HG02981 (cell line): ENCODE data around the gene TRUB1.
A peak's percentile ranks its signal among the peaks of the same experiment; 100 is the strongest.

Source experiments
- ATAC-seq: cut with Tn5 transposase; IDR thresholded peaks from one replicate; pipeline ENCODE4 v1.9.1; 2021; ENCODE audit warnings: mild to moderate bottlenecking, moderate library complexity; ENCODE audit not compliant: unreplicated experiment

The TRUB1 gene

DNA sequence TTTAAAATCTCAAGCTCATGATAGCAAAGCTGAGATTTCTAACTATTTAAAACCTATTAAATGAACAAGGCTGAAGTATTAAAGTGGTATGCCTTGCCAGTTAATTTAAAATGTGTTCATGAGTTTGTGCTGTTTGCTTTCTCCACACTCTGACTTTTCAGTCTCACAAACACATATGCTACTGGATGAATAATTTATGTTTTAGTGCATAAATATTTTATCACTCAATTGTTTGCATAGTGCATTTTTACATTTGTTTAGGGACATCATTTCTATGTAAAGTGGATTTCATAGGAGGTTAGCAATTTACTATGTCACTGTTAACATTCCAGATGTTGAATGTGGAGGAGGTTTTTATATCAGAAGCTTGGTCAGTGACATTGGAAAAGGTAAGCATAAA, 36.0 kb downstream of the TRUB1 start:
- ATAC-seq = no peak

DNA sequence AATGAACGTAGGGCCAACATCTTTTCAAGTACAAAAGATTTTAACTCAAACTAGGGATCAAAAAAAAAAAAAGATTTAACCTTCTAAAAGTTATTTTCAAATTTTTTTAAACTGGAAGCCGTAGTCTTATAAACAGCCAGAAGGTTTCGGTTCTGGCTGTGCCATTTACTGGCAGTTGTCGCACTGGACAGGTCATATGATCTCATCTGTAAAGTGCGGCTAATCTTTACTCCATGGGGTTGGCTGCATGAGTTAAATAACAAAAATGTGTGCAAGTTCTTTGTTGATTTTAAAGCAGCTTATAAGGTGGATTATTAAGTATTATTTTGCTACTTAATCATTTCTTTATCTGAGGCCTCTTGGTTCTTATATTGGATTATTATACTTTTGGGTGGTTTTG, 36.6 kb downstream of the TRUB1 start:
- ATAC-seq = no peak

DNA sequence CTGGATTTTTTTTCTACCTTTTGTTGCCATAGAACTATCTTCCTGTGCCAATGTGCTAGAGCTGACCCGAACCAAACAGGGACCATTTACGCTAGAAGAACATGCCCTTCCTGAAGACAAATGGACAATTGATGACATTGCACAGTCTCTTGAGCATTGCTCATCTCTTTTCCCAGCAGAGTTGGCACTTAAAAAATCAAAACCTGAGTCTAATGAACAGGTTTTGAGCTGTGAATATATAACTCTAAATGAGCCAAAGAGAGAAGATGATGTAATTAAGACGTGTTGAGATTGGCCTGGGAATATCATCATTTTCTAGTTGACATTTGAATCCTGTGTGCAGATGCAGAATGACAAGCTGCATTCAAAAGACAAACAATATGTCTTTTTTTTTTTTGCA, 37.1 kb downstream of the TRUB1 start:
- ATAC-seq = no peak

DNA sequence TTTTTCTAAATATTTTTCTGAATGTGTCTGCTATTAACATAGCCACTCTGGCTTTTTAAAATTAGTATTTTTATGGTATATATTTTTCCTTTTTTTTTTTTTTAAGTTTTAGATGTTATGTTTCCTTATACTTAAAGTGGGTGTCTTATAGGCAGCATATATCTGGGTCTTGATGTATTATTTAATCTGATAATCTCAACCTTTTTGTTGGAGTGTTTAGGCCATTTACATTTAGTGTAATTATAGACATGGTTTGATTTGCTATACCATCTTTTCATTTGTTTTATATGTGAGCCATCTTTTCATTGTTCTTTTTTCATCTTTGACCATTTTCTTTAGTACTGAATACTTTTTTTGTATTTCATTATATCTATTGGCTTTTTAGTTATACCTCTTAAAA, 45.0 kb downstream of the TRUB1 start:
- ATAC-seq = no peak

DNA sequence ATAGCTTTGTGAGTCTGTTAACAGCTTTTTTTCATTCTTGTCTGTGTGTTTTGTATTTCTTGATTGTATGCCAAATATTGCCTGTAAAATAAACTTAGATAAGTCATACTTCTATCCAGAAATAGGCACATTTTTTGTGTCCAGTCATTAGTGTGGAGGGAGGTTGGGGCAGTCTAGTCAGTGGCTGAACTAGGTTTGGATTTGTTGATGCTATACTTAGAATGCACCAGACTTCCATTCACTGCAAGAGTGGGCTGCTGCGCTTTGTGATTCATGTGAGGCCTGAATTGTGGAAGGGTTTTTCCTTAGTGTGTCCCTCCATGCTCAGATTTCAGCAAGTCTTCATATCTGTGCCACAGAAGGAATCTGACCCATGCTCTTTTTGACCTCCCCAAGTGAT, 50.0 kb downstream of the TRUB1 start:
- ATAC-seq = no peak

GRCh38 chr10:114990586-114990985, 52.6 kb downstream of the TRUB1 start:
- ATAC-seq = no peak

GRCh38 chr10:114990991-114991390, 53.0 kb downstream of the TRUB1 start:
- no peak for ATAC-seq

DNA sequence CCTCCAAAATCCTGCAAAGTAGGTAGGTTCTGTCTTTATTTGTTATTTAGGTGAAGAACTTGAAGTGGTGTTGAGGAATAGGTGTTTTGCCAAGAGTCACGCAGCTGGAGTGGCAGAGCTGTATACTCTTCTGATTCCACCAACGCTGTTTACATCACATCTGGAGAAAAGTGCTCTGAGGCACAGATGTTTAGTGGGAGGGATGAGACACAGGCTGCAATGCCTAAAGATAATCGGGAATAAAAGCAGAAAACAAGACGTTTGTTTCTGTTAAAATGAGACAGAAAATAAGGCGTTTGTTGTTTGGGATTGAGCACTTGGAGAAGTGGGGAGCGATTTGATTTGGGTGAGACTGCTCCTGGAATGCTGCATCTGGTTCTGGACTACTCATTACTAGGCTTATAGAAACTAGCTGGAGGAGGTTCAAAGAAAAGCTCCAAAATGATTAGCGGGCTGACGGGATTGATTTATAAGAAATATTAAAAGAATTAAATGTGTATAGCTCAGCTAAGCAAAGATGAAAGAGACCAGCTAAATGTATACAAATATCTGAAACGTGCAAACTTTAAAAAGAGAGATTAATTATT, 54.3 kb downstream of the TRUB1 start:
- no peak for ATAC-seq

DNA sequence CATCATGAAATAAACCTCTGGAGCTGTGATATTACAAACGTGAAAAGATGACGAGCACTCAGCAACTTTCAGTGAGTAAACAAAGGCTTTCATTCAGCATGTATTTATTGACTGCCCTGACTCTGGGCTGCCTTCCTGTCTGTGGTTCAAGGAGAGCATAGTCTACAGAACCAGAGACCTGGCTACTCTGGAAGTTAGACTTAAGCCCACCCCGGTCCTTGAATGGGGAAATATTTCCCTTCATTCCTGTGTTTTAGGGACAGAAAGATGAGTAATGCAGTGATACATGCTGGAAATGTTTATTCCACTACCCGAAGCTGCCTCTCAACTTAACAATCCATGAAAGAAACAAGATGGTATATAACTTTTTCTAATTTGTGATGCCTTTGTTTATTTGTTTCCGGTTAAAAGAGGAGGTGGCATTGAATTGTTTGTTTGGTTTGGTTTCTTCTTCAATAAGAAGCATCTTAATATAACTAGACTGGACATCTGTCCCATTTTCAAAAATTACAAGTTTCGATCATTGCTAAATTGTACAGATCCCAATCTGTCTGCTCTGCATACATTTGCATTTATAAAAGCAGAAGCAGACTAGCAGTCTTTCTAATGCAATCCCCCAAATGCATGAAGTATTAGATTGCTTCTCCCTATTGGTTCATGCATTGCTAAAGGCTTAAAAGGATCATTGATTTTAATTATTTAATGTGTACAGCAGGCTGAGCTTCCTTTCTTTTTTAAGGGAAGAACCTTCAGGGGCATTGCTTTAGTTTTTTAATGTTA, 57.7 kb downstream of the TRUB1 start:
- ATAC-seq = no peak

- no peak for ATAC-seq
Observed at GRCh38 chr10:114996542-114996941, 58.5 kb downstream of the TRUB1 start.

GRCh38 chr10:114998993-114999392, 61.0 kb downstream of the TRUB1 start:
- no peak for ATAC-seq

- peak; percentile 77 for ATAC-seq
Observed at GRCh38 chr10:115001506-115002381, 63.7 kb downstream of the TRUB1 start.

GRCh38 chr10:115003396-115003795, 65.4 kb downstream of the TRUB1 start:
- ATAC-seq = no peak

DNA sequence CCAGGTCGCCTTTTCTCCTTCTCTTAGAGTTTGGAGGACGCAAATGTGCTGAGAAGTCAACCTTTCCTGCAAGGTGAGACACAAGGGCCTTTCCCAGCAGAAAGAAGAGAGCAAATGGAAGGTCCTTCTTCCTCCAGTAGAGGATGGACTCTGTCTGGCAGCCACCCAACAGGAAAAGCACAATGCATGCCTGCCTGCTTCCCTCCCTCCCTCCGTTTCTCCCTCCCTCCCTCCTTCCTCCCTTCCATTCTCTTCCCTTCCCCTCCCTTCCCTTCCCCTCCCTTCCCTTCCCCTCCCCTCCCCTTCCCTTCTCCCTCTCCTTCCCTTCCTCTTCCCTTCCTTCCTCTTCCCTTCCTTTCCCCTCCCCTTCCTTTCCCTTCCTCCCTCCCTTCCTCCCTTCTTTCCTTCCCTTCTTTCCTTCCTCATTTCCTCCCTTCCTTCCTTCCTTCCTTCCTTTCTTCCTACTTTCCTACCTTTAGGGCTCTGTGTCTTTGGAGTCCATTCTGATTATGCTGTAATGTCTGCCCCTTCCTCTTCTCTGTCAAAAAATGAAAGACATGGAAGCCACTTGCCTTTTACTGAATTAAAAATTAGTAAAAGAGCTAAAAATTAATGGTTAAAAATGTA, 66.4 kb downstream of the TRUB1 start:
- ATAC-seq = no peak

DNA sequence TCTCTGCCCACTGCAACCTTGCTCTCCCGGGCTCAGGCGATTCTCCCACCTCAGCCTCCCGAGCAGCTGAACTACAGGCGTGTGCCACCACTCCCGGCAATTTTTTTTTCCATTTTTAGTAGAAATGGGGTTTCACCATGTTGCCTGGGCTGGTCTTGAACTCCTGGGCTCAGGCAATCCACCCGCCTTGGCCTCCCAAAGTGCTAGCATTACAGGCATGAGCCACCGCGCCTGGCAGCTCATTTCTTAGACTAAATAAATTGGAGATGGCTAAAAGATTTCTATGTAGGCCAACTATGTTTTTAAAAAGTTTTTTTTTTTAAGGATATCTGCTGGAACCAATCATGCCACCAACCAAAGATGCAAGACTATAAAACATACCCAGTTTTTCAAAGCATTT, 67.8 kb downstream of the TRUB1 start:
- ATAC-seq = no peak

DNA sequence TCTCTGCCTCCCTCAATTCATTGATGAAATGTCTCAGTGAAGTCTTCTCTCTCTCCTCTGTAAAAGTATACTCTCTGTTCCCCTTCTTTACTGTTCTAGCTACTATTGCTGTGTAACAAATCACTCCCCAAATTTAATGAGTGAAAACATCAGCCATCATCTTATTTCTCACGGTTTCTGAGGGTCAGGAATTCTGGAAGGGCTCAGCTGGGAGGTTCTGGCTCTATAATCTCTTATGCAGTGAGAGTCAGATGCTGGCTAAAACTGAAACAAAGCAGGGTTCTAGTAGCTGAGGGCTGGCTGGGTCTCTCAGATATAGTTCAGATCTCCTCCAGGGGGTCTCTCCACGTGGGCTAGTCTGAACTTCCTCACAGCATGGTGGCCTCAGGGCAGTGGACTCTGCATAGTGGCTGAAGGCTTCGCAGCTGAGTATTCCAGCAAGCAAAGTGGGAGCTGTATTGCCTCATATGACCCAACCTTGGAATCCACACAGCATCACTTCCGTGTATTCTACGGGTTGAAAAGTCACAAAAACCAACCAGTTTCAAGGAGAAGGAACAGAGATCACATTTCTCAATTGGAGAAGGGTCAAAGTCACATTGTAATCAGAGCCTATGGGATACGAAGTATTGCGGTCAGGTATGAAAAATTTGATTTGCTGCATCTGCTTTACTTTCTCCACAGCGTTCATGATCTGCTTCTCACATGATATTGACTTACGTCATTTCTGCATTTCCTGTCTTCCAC, 80.4 kb downstream of the TRUB1 start:
- ATAC-seq = no peak

- no peak for ATAC-seq
Observed at GRCh38 chr10:115020449-115020848, 82.5 kb downstream of the TRUB1 start.

DNA sequence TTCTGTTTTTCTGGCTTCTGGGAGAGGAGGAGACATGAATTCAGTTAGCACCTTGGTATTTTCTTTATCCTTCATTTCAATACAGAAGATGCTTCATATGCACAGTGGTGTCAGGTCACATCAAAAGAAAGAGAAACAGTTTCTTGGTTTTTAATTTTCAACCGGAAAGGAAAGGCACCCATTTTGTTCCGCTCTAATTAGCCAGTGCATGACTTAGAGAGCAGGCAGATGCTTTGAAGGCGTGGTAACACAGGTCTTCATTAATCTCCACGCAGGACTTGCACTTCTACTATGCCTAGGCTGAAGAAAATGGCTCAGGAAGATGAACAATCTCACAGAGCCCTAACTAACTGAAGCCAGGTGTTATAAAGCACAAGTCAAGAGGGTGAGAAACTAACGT, 84.7 kb downstream of the TRUB1 start:
- no peak for ATAC-seq

DNA sequence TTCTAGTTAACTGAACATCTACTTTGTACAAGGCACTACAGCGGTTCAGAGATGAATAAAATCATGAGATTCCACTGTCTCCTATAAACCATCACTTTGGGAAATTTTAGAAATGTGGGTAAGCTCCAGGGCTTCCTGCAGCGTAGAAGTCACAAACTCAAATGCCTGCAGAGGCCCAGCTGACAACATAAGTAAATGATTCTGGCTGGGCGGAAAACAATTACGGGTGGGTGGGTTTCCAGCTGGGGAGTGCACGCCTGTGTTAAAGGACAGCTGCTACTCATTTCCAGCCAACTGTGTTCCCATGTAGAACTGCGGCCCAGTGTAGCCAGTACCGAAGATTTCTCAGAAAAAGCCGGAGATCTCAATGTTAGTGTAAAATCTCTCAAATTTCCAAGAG, 85.7 kb downstream of the TRUB1 start:
- ATAC-seq = no peak

GRCh38 chr10:115024371-115024770, 86.4 kb downstream of the TRUB1 start:
- no peak for ATAC-seq
